Measurements from ENCODE around the gene FGF8.

FGF8 gene

DNA sequence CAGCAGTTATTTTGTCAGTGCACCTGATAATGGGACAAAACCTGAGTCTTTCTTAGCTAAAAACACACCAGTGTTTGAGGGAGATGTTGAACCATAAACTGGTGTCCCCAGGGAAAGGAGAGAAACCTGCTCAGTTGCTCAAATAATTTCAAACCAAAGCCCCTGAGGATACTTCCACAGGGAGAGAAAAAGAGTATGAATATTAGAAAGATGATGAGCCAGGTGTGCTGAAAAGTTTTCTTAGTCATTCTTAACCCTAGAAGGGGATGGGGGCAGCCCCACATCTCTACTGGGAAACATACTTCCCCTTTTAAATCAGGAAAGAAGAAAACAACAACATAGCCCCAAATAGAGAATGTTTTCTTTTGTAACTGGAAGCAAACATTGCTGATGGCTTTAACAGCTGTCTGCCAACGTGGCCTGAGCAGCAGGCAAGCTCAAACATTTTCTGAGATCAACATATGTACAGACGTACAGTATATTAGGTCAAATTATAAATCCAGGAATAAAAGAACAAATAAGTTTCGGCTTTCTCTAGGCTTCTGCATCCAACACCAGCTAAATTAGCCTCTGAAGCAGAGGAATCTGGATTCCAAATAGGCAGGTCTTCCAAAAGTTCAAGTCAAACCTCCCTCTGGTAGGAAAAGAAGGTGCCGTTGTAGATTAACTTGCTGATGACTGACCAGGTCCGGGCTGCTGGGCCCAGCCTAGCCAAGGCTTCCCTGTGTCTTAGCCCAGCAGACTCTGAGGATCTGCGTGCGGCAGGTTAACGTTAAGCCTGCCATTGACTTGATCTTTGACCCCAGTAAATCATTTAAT is 50.4 kb downstream of the FGF8 start:
- DNase-seq: no peak

DNA sequence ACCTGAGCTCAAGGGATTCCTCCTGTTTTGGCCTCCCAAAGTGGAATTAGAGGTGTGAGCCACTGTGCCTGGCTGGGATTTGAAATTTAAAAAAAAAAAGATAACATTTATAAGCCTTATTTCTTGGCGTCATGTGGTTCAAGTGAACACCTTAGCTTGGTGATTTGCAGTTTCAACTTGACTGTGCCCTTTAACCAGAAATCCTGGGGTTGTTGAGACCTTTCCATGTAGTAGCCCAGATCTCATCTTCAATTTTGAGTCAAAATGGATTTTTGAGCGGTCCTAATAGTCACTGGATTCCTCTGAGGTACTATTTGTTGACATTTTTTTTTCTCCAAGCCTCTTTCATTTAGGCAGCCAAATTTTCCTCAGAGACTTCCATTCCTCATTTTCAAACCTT is 51.5 kb downstream of the FGF8 start:
- no peak for DNase-seq

DNA sequence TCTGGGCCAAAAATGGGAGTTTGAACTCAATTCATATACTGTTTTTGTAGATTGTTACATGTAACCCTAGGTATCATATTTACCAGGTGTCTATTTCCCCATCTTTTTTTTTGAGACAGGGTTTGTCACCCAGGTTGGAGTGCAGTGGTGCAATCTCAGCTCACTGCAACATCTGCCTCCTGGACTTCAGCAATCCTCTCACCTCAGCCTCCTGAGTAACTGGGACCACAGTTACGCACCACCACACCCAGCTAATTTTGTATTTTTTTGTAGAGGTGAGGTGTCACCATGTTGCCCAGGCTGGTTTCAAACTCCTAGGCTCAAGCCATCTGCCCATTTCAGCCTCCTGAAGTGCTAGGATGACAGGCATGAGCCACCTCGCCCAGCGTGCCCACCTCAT is 52.7 kb downstream of the FGF8 start:
- no peak for DNase-seq

DNA sequence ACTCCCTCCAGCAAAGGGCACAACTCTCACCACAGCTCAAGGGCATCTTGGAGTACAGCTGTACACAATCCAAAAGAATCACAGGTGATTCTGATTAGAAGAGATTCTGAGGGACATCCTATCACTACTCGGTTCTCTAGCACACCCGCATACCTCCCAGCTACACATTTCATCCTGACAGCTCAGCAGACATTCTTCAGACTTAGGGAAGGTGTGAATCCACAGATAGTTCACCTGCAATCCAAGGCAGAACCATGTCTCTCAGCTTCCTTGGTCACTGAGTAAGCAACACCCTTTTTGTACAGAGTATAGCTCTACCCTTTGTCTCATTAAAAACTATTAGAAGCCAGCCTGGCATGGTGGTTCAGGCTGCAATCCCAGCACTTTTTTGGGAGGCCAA is 54.1 kb downstream of the FGF8 start:
- no peak for DNase-seq

DNA sequence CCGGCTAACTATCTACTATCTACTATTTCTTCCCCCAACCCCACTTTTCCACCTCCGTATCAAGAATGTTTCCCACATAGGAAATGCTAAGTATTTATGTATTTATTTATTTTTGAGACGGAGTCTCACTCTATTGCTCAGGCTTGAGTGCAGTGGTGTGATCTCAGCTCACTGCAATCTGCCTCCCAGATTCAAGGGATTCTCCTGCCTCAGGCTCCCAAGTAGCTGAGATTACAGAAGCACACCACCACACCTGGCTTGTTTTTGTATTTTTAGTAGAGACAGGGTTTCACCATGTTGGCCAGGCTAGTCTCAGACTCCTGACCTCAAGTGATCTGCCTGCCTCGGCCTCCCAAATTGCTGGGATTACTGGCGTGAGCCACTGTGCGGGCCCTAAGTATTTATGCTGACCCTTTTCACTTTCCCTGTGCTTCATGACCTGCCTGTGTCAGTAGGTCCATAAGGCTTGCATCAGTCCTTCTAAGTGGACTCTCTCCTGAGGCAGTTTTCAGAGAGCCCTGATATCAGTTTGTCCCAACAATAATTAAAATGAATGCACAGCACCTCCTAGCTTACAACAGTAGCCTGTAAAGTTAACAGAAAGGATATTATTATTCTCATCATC is 55.2 kb downstream of the FGF8 start:
- DNase-seq: no peak

Measured in GDM1 (cell line).